ENCODE data around the gene HAGH.

- TF ChIP-seq CTCF (conservative IDR thresholded peaks at IDR 0.05; ENCODE audit: low read length) (no peak), EZH2phosphoT487 (IDR thresholded peaks at IDR 0.05; ENCODE audit: borderline replicate concordance, low read depth, low read length) (no peak)
Measured at GRCh38 chr16:1808691-1809090, 17.9 kb downstream of the HAGH start.

Data from OCI-LY7 (cell line).